Ammon's horn (tissue), 1 donor: Measurements from ENCODE around the gene ARHGEF28.

ENCODE experiments used
- DNase-seq: peaks from one replicate; pipeline ENCODE4 v3.0.0-alpha.2; 2016; ENCODE audit warnings: low spot score

Gene ARHGEF28

DNA sequence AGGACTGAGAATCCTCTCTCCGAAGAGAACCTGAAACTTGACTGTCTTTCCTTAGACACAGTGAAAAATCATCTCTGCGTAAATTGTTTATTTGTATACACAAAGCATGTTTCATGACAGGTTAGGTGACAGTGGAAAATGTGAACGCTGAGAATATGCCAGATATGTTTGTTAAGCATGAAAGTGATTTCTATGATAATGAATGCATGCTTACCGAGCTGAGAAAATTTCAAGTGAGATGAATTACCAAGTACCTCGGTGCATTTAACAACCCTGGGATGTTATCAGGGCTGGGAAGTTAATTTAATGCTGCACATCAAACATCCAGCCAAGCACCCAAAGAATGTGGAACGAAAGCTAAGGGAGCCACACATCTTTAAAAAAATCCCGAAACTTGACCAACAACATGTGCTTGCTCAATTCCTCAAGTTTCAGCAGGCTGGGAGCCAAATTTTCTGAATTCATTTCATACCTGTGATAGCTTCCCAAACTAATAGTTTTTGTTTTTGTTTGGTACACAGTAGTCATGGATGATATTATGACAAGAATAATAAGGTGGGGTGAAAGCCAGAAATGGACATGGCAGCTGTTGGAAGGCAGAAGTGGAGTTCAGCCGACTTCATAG is 336.9 kb downstream of the ARHGEF28 start:
- DNase-seq = no peak

DNA sequence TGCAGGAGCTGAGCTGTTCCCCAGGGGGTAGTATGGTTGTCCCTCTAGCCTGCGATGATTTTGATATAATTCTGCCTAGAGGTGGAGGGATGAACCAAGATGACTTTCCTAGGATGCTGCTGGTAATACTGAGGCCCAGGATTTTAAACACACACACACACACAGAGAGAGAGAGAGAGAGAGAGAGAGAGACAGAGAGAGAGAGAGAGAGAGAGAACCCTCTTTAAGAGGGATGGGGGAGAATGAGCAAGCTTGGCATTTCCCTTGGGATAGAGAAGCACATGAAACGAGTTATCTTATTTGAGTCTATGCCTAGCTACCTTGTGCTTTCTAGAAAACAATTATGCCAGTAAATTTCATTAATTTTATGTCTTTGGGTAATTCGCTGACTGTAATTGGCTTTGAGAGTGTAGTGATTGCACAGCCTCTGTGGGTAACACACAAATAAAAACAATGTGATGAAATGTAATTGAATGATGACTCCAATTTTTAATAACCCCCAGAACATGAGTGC is 338.4 kb downstream of the ARHGEF28 start:
- DNase-seq = no peak

DNA sequence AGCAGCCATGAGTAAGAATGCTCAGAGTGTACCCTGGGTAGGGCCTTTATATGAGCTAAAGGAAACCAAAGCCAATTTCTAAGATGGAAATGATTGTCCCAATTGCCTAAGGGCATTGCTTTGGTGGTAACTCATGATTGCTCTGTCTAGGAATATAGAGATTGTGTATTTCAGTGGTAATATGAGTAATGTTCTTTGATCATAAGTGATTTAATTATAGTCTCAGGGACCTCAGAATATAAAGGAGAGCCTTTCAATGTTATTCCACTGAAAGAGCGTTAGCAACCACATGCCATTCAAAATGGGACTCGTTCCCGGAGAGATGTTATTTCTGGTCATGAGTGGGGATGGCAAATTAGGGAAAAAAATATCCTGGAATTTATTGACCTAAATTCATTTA is 340.5 kb downstream of the ARHGEF28 start:
- DNase-seq = no peak

DNA sequence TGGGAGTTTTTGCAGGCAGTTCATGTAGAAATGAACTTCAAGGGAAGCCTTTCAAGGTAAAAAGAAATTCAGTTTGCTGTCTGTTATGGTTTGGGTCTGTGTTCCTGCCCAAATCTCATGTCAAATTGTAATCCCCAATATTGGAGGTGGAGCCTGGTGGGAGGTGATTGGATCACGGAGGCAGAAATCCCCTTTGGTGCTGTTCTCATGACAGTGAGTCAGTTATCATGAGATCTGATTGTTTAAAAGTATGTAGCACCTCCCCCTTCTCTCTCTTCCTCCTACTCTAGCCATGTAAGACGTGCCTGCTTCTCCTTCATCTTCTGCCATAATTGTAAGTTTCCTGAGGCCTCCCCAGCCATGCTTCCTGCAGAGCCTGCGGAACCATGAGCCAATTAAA is 341.4 kb downstream of the ARHGEF28 start:
- DNase-seq = no peak

- DNase-seq = no peak
Measured at GRCh38 chr5:73968246-73968645, 342.2 kb downstream of the ARHGEF28 start.

GRCh38 chr5:73968729-73969128 is 342.7 kb downstream of the ARHGEF28 start:
- DNase-seq = no peak

DNA sequence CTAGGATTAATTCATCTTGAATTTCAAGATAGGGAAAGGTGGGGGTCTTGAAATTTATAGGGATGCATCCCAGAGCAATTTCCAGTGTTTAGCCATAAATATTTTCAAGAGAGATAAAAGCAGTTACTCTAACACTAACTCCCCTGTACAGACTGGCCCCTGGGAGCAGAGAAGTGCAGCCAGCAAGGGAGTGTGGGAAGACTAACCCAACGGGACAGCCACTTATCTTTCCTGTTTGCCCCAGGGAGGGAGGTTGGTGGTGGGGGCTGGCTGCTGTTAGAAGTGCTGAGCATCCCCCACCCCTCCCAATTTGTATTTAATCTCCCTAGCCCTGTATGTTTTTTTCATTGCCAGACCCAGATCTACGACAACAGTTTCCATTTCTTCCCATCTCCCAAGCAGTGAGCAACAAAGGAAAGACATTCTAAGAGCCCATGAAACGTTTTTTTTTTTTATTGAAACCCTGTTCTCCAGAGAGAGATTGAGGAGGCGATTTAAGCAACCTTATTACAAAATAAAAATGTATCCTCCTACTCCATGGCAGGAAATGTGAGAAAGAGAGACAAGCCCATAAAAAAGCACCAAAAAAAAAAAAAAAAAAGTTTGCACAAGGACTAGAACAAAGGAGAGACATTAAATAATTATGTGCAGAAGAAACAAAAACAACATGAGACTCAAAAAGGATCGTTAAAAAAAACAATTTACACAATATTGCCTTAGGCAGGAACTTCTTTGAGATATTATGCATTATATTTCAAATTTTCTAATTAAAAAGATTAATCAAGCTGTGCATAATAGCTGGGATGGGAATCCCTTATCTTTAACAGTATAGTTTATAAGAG is 343.4 kb downstream of the ARHGEF28 start:
- no peak for DNase-seq

- DNase-seq = no peak
Measured at GRCh38 chr5:73971326-73971725, 345.3 kb downstream of the ARHGEF28 start.

DNA sequence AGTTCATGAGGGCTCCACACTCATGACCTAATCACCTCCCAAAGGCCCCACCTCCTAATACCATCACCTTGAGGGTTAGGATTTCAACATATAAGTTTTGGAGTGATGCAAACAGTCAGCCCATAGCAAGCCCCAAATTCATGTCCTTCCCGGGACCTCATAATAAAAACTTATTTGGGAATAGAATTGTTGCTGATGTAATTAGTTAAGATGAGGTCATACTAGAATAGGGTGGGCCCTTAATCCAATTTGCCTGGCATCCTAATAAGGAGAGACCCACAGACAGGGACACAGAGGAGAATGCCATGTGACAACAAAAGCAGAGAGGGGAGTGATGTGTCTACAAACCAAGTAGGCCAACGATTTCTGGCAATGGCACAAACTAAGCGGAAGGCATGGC is 347.1 kb downstream of the ARHGEF28 start:
- no peak for DNase-seq

- no peak for DNase-seq
Measured at GRCh38 chr5:73974871-73975360, 348.9 kb downstream of the ARHGEF28 start.

GRCh38 chr5:73975845-73976244 is 349.8 kb downstream of the ARHGEF28 start:
- DNase-seq = no peak

GRCh38 chr5:73977146-73977545 is 351.1 kb downstream of the ARHGEF28 start:
- DNase-seq = no peak

- DNase-seq = no peak
Measured at GRCh38 chr5:73979321-73979720, 353.3 kb downstream of the ARHGEF28 start.

DNA sequence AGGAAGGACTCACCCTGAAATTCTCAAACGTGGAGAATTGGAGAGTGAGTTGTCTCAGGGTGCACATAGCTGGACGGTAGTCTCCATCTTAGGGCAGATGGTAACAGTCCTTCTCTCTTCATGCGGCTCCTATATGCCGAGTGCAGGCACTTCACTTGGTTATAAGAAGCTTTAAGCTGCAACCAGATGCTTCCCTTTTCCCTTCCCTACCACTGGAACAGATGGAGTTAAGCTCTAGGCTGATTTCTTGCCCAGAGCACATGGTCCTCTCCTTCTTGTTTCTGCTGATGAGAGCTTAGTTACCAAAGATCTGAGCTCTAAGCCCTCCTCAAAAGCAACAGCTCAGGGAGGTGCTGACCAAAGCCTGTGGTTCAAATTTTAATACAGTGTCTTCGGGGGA is 355.7 kb downstream of the ARHGEF28 start:
- DNase-seq = no peak

DNA sequence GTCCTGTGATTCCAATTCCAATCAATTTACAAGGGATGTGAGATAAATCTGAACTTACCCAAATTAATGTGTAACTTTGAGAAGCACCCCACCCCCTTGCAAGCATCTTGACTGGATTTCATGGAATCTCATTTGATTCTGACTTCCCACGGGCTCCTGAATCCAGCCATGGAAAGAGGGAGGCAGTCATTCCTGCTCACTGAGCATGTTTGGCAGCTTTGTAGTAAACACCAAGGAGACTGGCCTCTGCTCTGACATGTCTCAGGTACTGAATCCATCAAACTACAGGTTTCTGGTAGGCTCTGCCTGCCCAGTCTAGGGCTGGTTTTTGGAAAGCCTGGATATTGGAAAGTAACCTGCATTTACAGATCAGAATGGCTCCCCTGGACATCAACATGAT is 357.6 kb downstream of the ARHGEF28 start:
- no peak for DNase-seq

GRCh38 chr5:73985145-73985544 is 359.1 kb downstream of the ARHGEF28 start:
- no peak for DNase-seq

GRCh38 chr5:73986729-73987128 is 360.7 kb downstream of the ARHGEF28 start:
- DNase-seq = no peak

- DNase-seq = no peak
Measured at GRCh38 chr5:73987915-73988314, 361.9 kb downstream of the ARHGEF28 start.

DNA sequence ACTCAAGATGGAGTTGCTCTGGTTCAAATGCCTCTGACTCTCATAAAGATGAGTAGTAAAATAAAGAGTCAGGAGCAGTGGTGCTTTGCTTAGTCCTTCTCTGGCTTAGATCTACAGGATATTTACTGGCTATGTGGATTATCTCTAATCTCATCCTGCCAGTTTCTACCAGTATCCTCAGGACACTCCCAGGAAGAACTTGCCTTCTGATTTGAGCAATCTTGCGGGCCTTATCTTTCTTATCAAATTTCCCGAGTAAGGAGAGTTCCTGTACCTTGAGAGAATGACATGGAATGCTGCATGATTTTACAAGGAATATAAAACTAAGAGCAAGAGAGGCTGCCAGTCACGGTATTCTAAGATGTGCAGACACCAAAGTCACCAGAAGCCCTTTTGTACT is 364.0 kb downstream of the ARHGEF28 start:
- DNase-seq = no peak
